ENCODE data around the gene DNPH1. TPM values are rescaled to one million over a fixed set of nuclear protein-coding genes. Genes with fewer than 3 reads are reported as not detected.

The DNPH1 gene
- total and polyA plus RNA-seq, 2 of the 8 experiments (the other 6 are each of a cell fraction or from before 2014, with no cell fraction given): 33.9 to 134 TPM

- TF ChIP-seq POLR2AphosphoS5 (IDR thresholded peaks at IDR 0.05; ENCODE audit: low read depth, low read length) (0 out of 2 replicates have a peak, but pooled peaks have one; percentile 98), KDM4A (IDR thresholded peaks at IDR 0.05; ENCODE audit: low read depth, low read length, severe bottlenecking) (no peak), CEBPB (IDR thresholded peaks at IDR 0.05; ENCODE audit: low read depth, low read length) (no peak), CREB1 (IDR thresholded peaks at IDR 0.05) (peak; percentile 36; the same call in 1 of the 2 replicates), TEAD4 (IDR thresholded peaks at IDR 0.05; ENCODE audit: low read depth, low read length) (no peak), TCF12 (IDR thresholded peaks at IDR 0.05; ENCODE audit: low read depth, low read length) (no peak), HDAC2 (IDR thresholded peaks at IDR 0.05; ENCODE audit: borderline replicate concordance in 1 of 2, low read depth in 2 of 2, low read length in 2 of 2) (no peak), JUND (IDR thresholded peaks at IDR 0.05; ENCODE audit: low read length) (no peak), CBX5 (IDR thresholded peaks at IDR 0.05; ENCODE audit: low read depth, low read length) (no peak), ATF2 (IDR thresholded peaks at IDR 0.05; ENCODE audit: low read length) (no peak), E2F6 (IDR thresholded peaks at IDR 0.05) (no peak), MAX (IDR thresholded peaks at IDR 0.05) (no peak), CBX8 (IDR thresholded peaks at IDR 0.05; ENCODE audit: borderline replicate concordance, low read depth, low read length) (no peak), FOSL1 (IDR thresholded peaks at IDR 0.05; ENCODE audit: insufficient read depth, low read depth, low read length) (no peak), ATF3 (IDR thresholded peaks at IDR 0.05; ENCODE audit: insufficient read depth, low read depth, low read length) (no peak)
These were observed 47.7 kb downstream of the DNPH1 start (continued) for GRCh38 chr6:43181621-43181941.
